ENCODE measurements around the gene OXTR.

OXTR gene

DNA sequence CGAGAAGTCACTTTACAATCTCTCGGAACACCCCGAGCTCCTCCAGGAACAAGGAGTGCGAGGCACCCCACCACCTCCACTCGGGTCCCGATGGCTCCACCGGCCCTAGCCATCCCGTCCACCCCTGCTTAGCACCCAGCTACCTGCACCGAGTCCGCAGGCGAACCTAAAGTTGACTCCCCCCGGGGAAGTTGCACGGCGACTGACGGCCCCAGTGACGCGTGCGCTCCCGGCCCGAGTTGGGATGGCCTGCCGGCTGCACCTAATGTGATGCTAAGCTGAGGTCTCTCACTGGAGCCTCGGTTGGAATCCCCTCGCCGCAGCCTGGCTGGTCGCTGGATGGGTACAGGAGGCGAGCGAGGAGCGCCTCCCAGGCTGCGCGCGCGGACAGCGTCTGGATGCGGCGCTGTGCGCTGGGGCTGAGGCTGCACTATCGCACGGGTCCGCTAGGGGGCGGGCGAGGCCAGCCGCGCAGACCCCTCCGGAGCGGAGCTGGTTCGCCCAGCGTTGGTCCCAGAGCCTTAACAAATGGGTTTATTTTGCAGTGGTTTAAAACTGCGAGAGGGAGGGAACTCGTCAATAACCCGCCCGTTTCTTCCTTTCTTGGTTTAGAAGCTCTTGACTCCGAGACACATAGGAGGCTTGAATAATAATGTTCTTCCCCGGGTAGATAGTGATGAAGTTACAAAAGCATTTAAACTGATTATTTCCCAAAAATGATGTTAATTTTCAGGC is at the start of gene OXTR:
Gene OXTR, minus strand, starts transcription at position 526 of the 735 bp plus-strand sequence. CDS start 1,426 bp downstream, outside the sequence.
- DNase-seq: peak; percentile 27

- no peak for DNase-seq
Measured at GRCh38 chr3:8817486-8817885, 48.1 kb upstream of the OXTR start.

DNA sequence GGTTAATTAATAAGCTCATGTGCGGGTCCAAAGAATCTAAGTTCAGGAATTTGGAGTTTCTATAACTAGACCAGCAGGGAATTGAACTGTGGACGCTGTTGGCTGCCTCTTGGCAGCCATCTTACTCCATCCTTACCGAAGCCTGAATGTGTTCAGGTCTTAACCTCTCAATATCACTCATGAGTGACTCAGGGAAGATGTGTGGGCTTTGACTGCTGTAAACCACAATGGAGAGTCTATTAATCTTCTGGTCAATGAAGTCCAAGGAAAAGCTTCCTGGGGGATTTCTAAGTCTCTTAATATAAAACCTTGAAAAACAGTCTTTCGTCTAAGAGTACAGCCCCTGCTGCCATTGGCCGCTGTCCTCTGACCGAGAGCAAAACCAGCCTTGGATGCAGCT is 46.7 kb upstream of the OXTR start:
- DNase-seq: no peak

DNA sequence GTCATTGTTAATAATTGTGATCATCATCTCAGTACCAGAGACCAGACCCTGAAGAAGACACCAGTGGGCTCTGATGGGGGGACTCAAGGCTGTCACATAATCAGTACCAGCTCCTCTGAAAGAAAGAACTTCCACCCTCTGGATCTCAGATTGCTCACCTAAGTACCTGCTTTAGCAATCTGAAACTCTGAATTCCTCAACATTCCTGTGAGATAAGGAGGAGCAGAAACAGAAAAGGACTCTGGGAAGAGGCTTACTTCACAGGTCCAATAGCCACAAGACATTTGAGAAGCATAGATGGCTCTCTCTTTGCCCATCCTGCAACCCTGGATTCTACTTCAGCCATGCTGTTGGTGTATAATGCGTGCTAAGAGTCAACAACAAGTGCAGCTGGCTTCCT is 44.0 kb upstream of the OXTR start:
- no peak for DNase-seq

- DNase-seq: no peak
Measured at GRCh38 chr3:8810561-8810960, 41.1 kb upstream of the OXTR start.

DNA sequence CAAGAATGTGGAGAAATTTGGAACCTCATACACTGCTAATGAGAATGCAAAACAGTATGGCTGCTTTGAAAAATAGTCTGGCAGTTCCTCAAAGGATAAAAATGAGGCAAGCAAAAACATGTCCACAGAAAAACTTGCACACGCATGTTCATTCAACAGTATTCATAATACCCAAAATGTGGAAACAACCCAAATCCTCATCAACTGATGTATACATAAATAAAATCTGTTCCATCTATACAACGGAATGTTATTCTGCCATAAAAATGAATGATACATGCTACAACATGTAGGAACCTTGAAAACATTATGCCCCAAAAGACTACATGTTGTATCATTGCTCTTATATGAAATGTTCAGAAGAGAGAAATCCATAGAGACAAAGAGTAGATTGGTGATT is 36.4 kb upstream of the OXTR start:
- DNase-seq: no peak

DNA sequence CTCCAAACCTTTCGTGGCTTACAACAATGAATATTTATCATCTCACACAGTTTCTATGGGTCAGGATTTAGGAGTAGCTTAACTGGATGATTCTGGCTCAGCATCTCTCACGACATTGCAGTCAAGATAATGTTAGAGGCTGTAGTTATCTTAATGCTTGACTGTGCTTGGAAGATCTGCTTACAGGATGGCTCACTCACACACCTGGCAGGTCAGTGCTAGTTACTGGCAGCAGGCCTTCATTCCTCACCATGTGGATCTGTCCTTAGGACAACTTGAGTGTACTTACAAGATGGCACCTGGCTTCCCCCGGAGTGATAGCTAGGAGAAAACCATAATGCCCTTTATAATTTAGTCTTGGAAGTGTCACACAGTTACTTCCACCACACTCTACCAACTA is 32.8 kb upstream of the OXTR start:
- DNase-seq: no peak

DNA sequence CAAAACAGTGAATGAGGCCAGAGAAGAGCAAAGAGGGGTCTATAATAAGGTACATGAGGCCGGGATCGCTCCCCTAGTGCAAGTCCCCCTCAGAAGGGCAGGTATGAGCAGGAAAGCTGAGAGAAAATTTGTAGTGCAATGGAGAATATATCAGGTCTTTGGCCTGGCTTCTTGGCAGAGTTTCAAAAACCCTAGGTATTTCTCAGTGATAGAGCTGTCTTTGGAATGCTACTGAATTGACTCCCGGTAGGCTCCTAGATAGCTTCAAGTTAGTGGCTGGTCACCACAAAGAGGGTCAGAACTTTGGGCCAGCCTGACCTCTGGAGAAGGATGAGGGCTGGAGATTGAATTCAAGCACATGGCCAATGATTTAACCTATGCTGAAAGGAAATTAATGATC is 30.6 kb upstream of the OXTR start:
- DNase-seq: no peak

DNA sequence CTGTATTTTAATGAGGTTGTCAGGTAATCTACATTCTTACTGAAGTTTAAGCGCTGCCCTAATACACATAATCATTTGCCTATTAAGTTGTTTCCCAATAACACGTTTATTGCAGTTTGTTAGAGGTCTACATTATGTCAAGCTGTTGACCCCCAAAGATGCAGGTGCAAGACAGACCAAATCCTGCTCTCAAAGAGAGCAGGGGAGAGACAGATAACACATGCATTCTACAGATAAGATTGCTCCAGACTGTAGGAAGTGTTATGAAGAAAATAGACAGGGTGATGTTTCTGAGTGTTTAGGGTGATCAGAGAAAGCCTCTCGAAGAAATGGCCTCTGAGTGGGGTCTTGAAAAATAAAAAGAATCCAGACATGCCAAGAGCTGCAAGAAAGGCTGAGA is 24.8 kb upstream of the OXTR start:
- no peak for DNase-seq

DNA sequence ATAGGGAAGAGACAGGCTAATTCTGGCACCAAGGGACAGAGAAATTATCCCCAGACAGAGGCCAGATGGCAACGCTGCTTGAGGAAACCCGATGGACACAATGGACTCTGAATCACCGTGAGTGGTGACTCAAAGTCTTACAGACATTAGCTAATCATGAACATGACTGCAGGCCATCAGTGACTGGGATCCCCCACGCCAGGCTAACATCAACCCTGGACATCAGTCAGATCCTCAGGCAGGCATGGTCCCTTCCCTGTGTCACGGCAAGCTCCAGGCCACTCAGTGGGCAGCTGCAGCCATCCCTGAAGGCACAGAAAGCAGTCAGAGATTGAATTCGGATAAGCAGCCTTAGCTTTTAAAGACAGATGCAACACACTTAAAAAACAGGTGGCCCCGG is 23.8 kb upstream of the OXTR start:
- no peak for DNase-seq

DNA sequence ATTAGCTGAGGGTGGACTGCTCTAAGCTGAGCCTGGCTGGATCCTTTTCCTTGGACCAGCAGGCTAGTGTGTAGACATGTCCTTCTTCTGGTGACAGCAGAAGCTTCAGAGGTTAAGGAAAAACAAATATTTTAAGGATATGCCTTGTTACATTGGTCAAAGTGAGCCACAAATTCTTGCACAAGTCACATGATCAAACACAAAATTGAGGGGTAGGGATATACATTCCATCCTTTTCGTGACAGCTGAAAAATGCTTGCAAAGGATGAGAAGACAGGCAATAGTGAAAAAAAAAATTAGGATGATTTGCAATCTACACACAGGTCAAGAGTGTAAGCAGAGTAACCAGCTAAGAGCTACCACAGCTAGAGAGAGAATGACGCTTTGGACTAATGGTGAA is 21.1 kb upstream of the OXTR start:
- DNase-seq: no peak

DNA sequence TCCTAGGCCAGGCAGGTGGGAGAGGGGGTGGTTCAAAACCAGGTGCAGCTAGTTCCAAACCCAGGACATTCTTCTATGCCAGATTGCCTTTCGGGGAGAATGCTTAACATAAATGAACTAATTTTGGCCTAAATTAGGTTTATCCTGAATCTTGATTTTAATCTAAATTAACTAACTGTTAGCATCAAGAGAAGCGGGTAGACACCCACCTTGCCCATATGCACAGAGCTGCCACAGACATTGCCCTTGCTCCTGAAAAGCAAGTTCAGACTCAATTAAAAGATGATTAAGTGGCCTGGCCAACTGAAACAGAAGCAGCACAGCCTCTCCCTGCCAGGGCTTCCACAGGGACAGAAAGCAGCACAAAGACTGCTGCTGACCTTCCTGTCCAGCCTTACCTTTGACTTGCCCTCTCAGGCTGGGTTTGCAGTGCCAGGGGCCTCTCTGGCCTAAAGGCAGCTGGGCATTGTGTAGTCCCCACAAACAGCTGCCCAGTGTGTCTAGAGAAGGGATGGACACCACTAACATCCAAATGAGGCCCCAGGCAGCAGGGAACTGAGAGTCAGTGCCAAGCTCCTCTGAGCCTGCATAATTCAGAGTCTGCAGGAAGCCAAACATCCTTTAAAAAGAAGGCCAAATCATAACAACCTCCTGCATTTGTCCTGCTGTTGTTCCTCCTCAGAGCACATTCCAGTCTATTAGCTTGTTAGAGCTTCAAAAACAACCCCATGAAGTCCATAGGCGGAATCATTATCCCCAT is 15.4 kb upstream of the OXTR start:
- no peak for DNase-seq

DNA sequence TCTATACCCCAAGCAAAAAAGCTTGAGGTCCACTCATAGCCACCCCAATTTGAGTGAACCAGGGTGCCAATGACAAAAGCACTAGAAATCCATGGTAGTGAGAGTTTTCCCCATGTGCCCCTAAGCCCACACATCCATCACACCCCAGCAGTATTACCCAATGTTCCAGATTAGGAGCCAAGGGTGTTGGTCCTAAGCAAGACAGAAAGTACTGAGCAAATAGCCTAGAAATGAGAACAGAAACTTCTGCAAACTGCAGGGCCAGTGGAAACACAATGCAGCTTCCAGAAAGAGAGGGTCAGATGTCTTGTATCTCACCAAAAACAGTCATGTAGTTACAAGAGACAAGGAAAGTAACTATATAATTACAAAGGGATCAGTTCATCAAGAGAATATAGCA is 10.9 kb upstream of the OXTR start:
- no peak for DNase-seq

- no peak for DNase-seq
Measured at GRCh38 chr3:8778475-8778874, 9.1 kb upstream of the OXTR start.

GRCh38 chr3:8777978-8778267 is 8.5 kb upstream of the OXTR start:
- DNase-seq: no peak

- DNase-seq: no peak
Measured at GRCh38 chr3:8777201-8777977, 8.0 kb upstream of the OXTR start.

GRCh38 chr3:8776406-8776805 is 7.0 kb upstream of the OXTR start:
- no peak for DNase-seq

DNA sequence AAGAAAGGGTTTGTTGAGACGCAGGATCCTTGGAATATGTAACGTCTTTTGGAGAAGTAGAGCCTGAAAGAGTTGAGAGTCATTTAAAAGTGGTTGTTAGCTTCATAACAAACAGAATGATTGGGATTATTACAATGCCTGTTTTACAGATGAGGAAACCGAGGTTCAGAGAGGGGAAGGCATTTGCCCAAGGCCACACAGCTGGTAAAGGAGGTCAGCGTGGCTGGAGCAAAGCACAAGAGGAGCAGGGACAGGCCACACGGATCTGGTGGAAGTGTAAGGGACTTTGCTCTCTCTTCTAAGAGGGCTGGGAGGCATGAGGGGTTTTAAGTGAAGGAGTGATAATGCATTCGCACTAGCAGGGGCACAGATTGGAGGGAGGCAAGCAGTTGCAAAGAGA is 6.2 kb upstream of the OXTR start:
- no peak for DNase-seq

GRCh38 chr3:8775181-8775580 is 5.8 kb upstream of the OXTR start:
- DNase-seq: no peak

DNA sequence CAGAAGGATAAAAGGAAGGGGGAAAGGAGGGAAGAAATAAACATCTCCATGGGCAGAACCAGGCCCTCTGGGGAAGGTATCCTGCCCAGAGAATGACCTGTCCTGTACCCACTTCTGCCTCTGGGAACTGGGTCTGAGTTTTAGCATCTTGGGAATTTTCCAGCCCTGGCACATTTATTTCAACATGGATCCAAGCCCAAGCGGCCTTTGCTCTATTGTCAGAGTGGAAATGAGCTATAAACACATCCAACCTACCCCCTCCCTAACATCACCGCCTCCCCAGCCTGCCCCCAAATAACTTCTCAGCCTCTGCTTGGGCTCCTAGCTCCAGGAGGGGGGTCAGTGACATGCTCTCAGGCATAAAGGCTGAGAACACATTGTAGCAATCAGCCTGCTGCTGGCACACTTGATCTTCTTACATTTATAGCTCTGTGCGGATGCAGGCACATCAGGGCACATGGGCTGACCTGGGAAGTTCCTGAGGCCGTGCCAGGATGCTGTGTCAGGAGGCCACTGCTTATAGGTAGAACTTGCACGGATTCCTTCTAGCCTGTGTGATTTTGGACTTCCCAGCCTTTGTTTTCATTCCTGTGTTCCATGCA is 4.6 kb upstream of the OXTR start:
- DNase-seq: no peak

- DNase-seq: no peak
Measured at GRCh38 chr3:8768364-8769087, 887 bp downstream of the OXTR start.

DNA sequence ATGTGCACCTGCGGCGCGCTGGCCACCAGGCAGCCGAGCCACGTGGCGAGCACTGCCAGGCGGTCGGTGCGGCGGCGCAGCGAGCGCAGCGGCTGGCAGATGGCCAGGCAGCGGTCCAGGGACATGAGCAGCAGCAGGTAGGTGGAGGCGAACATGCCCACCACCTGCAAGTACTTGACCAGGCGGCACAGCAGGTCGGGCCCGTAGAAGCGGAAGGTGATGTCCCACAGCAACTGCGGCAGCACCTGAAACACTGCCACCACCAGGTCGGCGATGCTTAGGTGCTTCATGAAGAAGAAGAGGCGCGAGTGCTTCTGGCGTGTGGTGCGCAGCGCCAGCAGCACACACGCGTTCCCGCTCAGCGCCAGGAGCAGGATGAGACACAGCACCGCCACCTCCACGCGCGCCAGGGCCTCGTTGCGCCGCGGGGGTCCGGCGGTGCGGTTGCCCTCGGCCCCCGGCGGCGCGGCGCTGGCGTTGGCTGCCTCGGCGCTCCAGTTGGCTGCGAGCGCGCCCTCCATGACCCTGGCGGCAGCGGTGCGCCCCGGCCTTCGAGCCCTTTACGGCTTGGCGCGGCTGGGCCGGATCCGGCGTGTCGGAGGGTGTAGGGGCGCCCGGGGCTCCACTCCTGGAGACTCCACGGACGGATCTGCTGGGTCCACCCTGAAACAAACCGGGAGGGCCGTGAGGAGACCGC is 1.6 kb downstream of the OXTR start:
- peak; percentile 60 for DNase-seq
